Transverse colon (tissue), 4 donors: ENCODE data around the gene CATSPERD.

Experiments used
- CTCF ChIP-seq, 5 experiments: fragments of 200-600 bp in 3 of 5; fragments of 450-650 bp in 2 of 5; sonication (generic) in 3 of 5; IDR thresholded peaks; 1 replicate in 2 of 5; 2 replicates in 3 of 5; pipeline ENCODE4 v1.5.1; 2016 to 2017; ENCODE audit warnings: antibody characterized with exemption in 5 of 5, inconsistent platforms in 3 of 5, mild to moderate bottlenecking in 2 of 5, moderate library complexity in 1 of 5
- POLR2AphosphoS5 ChIP-seq, 3 donors: sonication (generic); formaldehyde crosslinking; IDR thresholded peaks; one replicate each; pipeline ENCODE4 v1.6.1; 2016; ENCODE audit warnings: antibody characterized with exemption in 3 of 3

- TF ChIP-seq POLR2AphosphoS5 (IDR thresholded peaks at IDR 0.05): no peak
- TF ChIP-seq CTCF (IDR thresholded peaks at IDR 0.05): peak in 3 of 5 experiments; percentile 2 to 8 (median 6)
These were observed 85.7 kb downstream of the CATSPERD start for GRCh38 chr19:5806133-5806489.
